GM18502 (cell line): ENCODE measurements around the gene GTPBP6.

ENCODE experiments used
- ATAC-seq: cut with Tn5 transposase; IDR thresholded peaks from one replicate; pipeline ENCODE4 v1.9.1; 2021; ENCODE audit warnings: mild to moderate bottlenecking; ENCODE audit not compliant: unreplicated experiment, poor library complexity

GTPBP6 gene, protein sequence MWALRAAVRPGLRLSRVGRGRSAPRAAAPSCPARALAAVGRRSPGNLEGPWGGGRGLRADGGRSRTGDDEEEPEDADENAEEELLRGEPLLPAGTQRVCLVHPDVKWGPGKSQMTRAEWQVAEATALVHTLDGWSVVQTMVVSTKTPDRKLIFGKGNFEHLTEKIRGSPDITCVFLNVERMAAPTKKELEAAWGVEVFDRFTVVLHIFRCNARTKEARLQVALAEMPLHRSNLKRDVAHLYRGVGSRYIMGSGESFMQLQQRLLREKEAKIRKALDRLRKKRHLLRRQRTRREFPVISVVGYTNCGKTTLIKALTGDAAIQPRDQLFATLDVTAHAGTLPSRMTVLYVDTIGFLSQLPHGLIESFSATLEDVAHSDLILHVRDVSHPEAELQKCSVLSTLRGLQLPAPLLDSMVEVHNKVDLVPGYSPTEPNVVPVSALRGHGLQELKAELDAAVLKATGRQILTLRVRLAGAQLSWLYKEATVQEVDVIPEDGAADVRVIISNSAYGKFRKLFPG

GRCh38 chrX:318739-319578 is at the start of gene GTPBP6:
Gene GTPBP6 (minus strand): TSS chrX:318796. CDS start chrX:318787, 9 bp downstream.
- ATAC-seq, result peak; percentile 80

DNA sequence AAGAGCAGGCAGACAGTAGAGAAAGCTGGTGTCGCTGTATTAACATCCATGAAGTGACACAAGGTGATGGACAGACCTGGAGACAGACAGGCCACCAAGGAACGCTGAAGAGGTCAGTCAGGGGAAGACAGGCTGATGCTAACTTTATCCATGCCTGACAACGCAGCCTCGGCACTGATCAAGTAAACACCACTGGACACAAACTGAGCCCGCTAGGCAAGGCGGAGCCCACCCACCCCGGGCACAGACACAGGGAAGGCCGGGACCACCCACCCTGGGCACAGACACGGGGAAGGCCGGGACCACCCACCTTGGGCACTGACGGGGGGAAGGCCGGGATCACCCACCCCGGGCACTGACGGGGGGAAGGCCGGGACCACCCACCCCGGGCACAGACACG is 49.3 kb upstream of the GTPBP6 start:
- ATAC-seq, result no peak

- no peak for ATAC-seq
These were observed 48.8 kb upstream of the GTPBP6 start for GRCh38 chrX:367349-367748.

DNA sequence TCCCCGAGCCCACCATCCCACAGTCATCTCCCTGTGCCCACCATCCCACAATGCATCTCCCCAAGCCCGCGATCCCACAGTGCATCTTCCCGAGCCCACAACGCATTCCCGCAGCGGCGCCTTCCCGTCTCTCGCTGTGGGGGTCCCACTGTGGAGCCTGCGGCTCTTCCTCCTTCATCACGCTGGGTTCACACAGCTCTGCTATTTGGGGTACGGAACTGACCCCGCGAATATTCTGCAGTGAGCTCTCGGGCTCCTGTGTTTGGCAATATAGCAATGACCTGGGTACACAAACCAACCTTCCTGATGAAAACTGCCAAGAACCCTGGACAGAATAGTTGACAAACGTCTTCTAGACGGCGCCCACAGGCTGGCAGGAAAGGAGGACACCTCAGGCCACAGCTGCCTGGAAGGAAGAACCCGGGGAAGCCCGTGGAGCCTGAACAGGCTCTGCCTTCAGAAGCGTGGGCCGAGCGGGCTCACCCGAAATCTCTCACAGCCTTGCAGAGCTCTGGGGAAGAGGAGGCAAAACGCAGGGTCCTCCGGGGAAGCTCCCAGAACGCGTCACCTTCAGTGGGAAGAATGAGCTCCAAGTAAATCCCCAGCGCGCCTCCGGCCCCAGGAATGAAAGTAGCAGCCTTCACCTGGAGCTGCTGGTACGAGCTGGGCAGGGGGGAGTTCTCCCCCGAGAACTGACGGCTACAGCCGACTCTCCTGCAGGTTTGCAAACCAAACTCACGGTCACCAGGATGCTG is 45.2 kb upstream of the GTPBP6 start:
- no peak for ATAC-seq

GRCh38 chrX:362937-363620 is 44.5 kb upstream of the GTPBP6 start:
- ATAC-seq, result no peak

- ATAC-seq, result no peak
These were observed 43.8 kb upstream of the GTPBP6 start for GRCh38 chrX:362351-362750.

DNA sequence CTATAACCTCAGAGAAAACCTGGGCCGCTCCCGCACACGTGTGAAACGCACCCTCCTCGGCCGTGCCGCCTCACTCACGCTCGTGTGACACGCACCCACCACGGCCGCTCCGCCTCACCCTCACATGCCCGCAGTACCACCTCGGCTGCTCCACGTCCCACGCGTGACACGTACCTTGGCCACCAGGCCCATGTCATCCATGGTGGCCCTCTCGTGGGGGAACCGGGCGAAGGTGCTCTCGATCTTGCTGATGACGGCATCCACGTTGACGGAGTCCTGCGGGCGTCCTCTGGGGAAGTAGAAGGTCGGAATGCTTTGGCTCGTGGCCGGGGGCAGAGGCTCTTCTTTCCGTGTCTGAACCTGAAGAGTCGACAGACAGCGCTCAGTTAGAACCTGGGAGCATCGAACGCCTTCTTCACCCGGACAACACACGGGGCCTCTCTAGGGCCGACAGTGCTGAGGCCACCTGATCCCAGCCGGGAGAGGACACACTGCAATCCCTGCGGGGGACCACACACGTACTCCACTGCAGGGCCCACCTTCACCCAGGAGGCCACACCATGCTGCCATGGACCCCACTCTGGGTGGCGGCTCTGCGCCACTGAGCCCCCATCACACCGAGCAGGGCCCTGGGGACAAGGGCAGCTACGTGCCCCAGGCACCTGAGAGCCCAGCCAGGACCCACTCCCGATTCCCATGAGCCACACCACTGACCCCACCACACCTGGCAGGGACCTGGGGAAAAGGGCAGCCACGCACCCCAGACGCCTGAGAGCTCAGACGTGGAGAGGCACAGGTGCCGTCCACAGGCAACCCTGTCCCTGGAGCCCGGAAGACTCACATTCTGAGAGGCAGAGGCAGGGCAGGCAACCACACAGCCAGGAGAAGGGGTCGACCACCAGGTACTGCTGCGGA is 42.9 kb upstream of the GTPBP6 start:
- no peak for ATAC-seq

DNA sequence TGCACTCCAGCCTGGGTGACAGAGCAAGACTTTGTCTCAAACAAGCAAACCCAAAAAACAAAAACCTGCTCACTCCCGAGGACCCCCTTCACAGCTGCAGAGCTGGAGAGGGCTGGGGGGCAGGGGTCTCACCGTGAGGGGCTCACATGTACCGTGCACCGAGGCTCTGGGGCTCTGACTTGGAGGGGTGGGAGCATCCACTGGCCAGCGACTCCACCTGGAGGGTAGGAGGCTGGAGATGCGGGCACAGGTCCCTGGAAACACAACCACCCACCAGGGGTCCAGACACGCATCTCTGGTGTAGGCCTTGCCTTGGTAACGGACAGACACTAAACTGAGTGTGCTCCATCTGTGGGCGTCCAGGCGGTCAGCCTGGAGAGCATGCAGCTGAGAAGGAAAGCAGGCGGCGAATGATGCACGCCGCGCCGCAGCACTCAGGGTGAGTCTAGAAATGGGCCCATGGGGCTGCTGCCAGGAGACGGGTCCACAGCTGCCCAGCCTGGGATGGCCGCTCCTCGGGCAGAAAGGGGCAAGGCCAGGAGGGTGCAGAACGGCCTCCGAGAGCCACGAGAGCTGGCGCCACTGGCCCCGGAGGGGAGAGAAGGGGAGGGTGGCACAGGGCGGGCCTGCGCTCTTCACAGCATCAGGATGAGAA is 42.0 kb upstream of the GTPBP6 start:
- no peak for ATAC-seq

- ATAC-seq, result no peak
These were observed 40.1 kb upstream of the GTPBP6 start for GRCh38 chrX:358651-359143.

- no peak for ATAC-seq
These were observed 39.3 kb upstream of the GTPBP6 start for GRCh38 chrX:357693-358471.

DNA sequence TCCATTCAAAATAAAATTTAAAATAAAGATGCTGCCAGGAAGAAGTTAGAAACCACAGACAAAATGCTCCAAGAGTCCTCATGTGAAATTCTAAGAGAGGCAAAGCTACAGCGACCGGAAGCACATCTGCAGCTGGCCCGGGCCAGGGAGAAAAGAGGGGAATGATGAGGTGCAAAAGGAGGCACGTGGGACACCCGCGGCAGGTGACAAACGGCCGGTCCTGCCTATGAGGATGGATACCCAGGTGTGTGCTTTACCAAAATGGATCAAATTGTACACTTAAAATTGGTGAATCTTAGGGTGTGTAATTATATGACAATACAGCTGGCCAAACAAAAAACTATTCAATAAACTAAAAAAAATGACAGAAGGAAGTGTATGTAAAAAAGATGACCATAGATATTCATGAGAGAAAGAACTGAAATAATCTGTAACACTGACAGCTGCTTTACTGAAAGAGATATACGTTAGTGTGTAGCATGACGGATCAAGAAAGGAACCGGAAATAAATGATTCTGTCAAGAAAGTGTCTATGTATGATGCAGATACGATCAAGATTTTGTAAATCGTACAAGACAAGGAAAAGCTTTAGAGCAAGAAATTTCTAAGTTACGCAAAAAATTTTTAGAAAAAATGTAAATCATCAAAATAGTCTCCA is 38.6 kb upstream of the GTPBP6 start:
- ATAC-seq, result no peak

- ATAC-seq, result no peak
These were observed 37.9 kb upstream of the GTPBP6 start for GRCh38 chrX:356385-357034.

DNA sequence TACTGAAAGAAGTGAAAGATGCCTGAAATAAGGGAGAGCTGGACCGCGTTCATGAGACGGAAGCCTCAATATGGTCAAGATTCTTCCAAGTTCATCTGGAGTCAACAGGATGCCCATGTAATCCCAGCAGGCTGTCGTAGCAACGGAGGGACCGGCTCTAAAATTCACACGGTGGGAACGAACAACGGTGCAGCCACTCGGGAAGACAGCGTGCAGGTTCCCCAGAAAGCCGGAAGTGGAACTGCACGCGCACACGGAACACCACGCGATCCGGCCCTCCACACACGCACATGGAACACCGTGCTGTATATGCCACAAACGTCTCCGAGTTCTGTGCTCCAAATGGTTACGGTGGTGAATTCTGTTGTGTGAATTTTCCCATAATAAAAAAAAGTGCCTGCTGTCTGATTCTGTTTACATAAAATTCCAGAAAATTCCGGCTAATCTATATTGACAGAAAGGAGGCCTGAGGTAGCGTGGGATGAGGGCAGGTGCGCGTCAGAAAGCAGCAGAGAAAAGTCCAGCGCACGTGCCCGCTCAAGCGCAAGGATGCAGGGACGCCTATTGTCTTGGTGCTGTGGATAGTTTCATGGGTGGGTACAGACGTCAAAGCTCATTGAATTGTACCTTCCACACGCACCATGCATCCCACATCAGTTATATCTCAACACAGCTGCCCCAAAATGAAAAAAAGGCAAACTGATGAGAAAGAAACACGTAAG is 36.9 kb upstream of the GTPBP6 start:
- no peak for ATAC-seq

DNA sequence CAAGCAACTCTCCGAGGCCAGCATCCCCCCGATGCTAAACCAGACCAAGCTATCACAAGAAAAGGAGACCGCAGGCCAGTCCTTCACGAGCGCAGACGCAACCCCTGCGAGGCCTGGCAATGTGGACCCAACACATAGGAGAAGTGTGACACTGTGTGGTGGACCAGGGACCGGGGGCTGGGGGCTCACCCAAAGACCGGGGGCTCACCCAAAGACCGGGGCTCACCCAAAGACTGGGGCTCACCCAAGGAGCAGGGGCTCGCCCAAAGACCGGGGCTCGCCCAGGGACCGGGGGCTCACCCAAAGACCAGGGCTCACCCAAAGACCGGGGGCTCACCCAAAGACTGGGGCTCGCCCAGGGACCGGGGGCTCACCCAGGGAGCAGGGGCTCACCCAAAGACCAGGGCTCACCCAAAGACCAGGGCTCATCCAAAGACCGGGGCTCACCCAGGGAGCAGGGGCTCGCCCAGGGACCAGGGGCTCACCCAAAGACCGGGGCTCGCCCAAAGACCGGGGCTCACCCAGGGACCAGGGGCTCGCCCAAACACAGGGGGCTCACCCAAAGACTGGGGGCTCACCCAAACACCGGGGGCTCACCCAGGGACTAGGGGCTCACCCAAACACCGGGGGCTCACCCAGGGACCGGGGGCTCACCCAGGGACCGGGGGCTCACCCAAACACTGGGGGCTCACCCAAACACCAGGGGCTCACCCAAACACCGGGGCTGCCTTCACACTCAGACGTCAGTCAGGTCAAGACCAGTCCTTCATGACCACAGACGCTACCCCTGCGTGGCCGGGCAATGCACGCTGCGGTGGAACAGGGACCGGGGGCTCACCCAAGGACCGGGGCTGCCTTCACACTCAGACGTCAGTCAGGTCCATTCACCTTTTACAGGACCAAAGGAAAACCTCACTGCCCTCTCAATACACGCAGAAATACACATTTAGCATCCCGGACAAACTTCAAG is 35.3 kb upstream of the GTPBP6 start:
- ATAC-seq, result no peak
